NCI-H187 (cell line): ENCODE results near the gene SIN3B.
A peak's percentile ranks its signal among the peaks of the same experiment; 100 is the strongest.
"Not testable (repeated sequence)": the region's sequence is repeated elsewhere in the genome, so short reads cannot be mapped to it uniquely, and the experiment has no call there.

Source experiments
- DNase-seq, 2 experiments: peaks; one replicate each; lab custom pipeline; 2025; lab: John Stamatoyannopoulos, UW

SIN3B gene, protein sequence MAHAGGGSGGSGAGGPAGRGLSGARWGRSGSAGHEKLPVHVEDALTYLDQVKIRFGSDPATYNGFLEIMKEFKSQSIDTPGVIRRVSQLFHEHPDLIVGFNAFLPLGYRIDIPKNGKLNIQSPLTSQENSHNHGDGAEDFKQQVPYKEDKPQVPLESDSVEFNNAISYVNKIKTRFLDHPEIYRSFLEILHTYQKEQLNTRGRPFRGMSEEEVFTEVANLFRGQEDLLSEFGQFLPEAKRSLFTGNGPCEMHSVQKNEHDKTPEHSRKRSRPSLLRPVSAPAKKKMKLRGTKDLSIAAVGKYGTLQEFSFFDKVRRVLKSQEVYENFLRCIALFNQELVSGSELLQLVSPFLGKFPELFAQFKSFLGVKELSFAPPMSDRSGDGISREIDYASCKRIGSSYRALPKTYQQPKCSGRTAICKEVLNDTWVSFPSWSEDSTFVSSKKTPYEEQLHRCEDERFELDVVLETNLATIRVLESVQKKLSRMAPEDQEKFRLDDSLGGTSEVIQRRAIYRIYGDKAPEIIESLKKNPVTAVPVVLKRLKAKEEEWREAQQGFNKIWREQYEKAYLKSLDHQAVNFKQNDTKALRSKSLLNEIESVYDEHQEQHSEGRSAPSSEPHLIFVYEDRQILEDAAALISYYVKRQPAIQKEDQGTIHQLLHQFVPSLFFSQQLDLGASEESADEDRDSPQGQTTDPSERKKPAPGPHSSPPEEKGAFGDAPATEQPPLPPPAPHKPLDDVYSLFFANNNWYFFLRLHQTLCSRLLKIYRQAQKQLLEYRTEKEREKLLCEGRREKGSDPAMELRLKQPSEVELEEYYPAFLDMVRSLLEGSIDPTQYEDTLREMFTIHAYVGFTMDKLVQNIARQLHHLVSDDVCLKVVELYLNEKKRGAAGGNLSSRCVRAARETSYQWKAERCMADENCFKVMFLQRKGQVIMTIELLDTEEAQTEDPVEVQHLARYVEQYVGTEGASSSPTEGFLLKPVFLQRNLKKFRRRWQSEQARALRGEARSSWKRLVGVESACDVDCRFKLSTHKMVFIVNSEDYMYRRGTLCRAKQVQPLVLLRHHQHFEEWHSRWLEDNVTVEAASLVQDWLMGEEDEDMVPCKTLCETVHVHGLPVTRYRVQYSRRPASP

DNA sequence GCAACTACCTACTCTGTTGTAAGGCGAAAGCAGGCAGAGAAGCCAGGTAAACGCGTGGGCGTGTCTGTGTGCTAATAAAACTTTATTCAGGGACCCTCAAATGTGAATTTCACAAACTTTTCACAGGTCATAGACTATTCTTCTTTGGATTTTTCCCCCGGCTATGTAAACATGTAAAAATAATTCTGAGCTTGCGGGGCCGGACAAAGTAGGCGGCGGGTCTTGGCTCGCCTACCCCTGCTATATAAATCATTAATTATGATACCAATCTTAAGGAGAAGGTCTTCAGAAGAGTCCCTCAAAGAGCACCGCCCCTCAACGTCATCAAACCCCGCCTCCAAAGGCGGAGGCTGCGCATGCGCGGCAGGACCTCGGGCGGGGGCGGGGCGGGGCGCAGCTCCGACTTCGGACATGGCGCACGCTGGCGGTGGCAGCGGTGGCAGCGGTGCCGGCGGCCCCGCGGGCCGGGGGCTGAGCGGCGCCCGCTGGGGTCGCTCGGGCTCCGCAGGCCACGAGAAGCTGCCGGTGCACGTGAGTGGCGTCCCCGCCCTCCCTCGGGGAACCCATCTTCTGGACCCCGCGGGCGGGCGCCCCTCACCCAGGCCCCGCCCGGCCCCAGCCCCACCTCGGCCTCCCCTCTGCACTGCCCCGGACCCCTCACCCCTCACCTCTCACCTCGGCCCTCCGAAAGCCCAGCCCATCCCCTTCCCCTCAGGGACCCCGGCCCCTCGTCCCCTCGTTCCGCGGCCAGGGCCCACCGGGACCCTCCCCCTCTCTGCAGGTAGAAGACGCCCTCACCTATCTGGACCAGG is at the start of gene SIN3B:
Gene SIN3B (plus strand): TSS at position 389 of the 812 bp plus-strand sequence. CDS start 23 bp downstream, at position 412.
- peak; percentile 39 to 47 for DNase-seq

- no peak for DNase-seq
Measured at GRCh38 chr19:16779539-16780163, 49.5 kb upstream of the SIN3B start.

GRCh38 chr19:16782719-16783118 is 46.5 kb upstream of the SIN3B start:
- no peak for DNase-seq

DNA sequence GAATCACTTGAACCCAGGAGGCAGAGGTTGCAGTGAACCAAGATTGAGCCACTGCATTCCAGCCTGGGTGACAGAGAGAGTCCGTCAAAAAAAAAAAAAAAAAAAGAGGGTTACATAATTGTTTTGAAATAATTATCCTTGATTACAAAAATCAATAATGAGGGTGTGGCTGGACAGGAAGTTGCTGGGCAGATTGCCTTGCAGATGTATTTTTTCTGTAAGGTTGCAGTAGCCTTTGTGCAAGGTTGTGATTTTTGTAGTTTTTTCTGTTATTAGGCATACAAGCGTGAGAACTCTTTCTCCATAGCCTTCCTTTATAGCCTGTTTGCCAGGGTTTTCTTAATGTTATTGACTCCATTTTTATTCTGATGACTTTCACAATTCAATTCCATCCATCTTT is 40.7 kb upstream of the SIN3B start:
- DNase-seq: no peak

DNA sequence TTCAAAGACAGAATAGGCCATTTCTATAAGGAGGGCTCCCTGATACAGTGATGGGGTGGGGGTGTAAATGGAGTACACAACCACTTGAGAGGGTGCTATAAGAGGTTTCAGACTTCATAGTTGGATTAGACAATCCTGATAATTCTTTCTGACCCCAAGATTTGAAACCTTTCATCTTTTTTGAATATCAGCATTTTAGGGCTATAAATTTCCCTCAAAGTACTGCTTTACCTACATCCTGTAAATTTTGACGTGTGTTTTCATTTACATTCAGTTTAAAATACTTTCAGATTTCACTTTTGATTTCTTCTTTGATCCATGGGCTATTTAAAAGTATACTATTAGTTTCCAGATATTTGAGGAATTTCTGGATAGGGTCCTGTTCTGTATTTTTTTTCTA is 40.0 kb upstream of the SIN3B start:
- no peak for DNase-seq

- no peak for DNase-seq
Measured at GRCh38 chr19:16790051-16790450, 39.1 kb upstream of the SIN3B start.

DNA sequence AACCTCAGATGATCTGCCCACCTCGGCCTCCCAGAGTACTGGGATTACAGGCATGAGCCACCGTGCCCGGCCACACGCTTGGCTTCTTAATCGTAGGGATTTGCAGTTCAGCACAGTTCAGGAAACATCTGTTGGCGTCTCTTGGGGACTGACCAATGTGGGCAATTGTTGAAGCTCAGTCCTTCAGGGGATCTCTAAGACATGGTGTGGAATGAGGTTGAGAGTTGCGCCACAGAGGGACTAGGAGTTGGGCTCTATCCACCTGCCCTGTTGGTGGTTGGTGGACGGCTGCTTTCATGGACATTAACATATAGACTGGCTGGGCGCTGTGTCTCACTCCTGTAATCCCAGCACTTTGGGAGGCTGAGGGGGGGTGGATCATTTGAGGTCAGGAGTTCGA is 37.3 kb upstream of the SIN3B start:
- no peak for DNase-seq

DNA sequence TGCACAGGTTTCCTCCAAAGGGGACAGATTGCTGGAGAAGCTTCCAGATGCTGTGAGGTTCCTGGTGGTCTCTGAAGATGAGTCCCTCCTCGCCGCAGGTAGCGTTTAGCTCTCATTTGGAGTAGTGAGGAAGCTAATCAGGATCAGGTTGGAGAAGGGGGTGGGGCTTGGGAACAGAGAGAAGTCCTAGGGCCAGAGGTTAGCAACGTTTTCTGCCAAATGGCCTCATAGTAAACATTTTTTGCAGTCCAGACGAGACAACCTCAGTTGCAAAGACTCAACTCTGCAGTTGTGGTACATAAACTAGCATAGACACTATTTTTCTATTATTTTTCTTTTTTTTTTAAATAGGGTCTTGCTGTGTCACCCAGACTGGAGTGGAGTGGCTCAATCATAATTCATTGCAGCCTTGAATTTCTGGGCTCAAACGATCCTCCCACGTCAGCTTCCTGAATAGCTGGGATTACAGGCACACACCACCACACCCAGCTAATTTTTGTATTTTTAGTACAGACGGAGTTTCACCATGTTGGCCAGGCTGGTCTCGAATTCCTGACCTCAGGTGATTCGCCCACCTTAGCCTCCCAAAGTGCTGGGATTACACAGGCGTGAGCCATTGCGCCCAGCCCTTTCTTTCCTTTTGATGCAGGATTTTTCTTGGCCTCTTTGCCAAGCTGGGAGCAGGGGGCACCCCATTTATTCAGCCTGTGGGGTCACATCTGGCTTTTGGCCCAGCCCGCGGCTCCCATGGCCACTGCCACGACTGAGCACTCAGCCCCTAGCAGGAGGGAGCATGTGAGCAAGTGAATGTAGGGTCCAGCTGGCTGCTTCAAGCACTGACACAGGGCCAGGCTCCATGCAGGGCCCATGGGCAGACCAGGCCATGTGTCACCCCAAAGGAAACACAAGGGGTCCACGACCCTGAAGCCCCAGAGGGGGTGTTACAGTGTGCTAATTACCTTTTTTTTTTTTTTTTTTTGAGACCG is 34.4 kb upstream of the SIN3B start:
- DNase-seq: no peak

- DNase-seq: no peak
Measured at GRCh38 chr19:16795731-16796130, 33.5 kb upstream of the SIN3B start.

DNA sequence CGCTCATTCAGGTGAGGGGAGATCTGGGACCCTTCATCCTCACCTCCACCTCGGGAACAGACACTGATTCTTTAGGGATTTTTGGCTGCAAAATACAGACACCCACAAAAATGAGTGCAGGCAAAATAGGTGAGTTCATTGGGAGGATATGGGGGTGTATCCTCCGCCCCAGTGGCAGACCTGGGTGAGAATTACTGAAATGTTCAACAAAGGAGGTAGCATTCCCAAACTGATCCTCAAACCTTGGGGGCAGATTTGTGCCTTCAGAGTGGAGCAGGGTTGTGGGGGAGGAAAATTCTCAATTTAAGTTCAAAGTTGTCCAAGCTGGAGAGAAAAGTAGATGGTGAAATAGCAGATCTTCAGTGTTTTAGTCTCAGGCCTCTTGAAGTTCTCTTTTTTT is 31.3 kb upstream of the SIN3B start:
- no peak for DNase-seq

DNA sequence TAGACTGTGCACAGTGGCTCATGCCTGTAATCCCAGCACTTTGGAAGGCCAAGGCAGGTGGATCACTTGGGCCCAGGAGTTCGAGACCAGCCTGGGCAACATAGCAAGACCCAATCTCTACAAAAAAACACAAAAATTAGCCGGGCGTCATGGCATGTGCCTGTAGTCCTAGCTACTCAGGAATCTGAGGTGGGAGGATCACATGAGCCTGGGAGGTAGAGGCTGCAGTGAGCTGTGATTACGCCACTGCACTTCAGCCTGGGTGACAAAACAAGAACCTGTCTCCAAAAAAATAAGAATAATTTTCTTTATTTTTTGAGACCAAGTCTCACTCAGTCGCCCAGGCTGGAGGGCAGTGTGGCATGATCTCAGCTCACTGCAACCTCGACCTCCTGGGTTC is 30.9 kb upstream of the SIN3B start:
- not testable (repeated sequence) for DNase-seq

- DNase-seq: no peak
Measured at GRCh38 chr19:16799740-16800139, 29.5 kb upstream of the SIN3B start.

DNA sequence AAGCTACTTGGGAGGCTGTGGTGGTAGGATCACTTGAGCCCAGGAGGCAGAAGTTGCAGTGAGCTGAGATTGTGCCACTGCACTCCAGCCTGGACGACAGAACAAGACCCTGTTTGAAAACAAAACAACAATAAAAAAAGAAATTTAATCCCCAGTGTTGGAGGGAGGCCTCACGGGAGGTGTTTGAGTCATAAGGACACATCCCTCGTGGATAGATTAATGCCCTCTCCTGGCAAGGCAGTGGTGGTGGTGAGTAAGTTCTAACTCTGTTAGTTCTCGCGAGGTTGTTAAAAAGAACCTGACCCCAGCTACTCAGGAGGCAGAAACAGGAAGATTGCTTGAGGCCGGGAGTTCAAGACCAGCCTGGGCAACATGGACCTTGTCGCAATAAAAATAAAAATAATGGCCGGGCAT is 27.6 kb upstream of the SIN3B start:
- DNase-seq: no peak

GRCh38 chr19:16804176-16804575 is 25.0 kb upstream of the SIN3B start:
- no peak for DNase-seq

DNA sequence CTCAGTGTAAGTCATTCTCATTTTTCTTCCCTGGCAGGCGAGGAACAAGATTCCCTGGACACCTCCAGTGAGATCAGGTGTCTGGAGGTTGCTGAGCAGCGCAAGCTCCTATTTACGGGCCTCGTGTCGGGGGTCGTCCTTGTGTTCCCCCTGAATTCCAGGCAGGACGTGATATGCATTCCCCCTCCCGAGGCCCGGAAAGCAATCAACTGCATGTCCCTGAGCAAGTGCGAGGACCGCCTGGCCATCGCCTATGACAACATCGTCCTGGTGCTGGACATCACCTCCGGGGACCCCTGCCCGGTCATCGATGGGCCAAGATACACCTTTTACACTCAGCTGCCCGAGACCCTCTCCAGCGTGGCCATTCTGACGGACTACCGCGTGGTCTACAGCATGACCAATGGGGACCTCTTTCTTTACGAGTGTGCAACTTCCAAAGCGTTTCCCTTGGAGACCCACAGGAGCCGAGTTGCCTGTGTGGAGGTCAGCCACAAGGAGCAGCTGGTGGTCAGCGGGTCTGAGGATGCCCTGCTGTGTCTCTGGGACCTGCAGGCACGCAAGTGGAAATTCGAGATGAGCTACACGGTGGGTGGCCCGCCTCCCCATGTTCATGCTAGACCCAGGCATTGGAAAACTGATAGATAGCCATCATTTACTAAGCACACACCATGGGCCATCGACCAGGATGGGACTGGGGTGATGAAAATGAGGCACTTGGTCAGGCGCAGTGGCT is 21.5 kb upstream of the SIN3B start:
- DNase-seq: no peak

DNA sequence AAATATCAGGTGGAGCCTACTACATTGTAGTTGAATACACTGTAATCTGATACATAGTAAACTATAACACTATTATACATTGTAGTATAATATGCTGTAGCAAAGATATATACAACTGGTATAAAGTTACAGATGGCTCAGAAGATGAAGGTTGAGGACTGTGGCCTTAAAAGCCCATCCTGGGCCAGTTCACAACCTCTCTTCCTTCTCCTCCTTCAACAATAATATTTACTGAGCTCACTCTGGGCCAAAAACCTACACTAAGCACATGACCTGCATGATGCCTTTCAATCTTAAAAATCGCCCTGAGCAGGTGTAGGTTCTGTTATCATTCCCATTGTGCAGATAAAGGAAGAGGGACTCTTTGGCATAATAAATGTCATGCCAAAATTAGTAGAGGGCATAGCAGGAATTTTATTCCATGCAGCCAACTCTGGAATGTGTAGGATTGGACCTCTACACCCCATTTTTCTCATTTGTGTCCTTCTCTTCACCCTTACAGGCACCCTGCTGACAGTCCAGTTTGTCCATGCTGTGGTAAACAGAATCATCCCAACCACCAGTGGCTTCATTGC is 14.6 kb upstream of the SIN3B start:
- no peak for DNase-seq

- no peak for DNase-seq
Measured at GRCh38 chr19:16820056-16820455, 9.1 kb upstream of the SIN3B start.

- DNase-seq: no peak
Measured at GRCh38 chr19:16821081-16821480, 8.1 kb upstream of the SIN3B start.

DNA sequence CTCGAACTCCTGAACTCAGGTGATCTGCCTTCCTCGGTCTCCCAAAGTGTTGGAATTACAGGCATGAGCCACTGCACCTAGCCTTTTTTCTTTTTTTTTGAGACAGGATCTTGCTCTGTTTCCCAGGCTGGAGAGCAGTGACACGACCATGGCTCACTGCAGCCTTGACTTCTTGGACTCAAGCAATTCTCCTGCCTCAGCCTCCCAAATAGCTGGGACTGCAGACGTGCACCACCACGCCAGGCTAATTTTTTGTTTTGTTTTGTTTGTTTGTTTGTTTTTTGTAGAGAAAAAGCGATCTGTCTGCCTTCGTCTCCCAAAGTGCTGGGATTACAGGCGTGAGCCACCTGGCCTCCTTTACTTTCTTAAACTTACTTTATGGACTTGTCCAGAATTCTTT is 6.5 kb upstream of the SIN3B start:
- no peak for DNase-seq
